HL-60 (cell line): ENCODE measurements around the gene TANGO6.

Experiments
- REST ChIP-seq: IDR thresholded peaks from 2 replicates; pipeline ENCODE4 v1.6.1; 2012; ENCODE audit warnings: low read depth; ENCODE audit not compliant: insufficient replicate concordance
- TF ChIP-seq, protein P1 (sequence below): IDR thresholded peaks from one replicate; pipeline ENCODE4 v1.5.1; 2011; ENCODE audit warnings: low read length, control low read depth, inconsistent platforms; ENCODE audit not compliant: insufficient read depth

DNA sequence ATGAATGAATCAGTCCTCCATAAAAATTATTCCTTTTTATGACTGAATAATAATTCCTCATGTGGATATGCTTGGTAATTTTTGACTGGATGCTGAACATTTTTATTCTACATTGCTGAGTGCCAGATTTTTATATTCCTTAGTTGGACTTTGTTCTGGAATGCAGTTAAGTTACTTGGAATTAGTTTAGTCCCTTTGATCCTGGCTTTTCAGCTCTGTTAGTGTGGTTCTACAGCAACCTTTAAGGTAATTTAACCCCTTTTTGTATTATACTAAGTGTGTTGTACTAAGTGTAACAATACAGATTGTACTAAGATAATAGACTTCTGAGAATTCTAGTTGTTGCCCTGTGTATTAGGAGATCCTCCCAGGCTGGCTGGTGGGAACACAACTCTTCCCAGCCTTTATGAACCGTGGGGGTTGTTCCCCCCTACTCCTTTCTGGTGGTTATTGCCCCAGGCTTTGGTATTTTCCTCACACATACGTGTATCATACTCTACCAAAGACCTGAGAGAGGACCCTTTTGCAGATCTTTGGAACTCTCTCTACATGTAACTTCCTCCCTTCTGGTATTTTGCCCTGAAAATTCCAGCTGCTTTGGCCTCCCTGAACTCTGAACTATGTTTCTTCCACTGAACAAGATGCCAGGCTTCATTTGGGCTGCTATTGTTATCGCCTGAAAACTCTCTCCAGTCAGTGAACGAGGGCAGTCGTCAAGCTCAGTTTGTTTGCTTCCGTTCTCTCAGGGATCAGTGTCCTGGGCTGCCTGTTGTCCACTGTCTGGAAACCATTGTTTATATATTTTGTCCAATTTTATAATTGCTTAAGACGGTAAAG, 30.5 kb downstream of the TANGO6 start:
- no peak for TF ChIP-seq REST
- TF ChIP-seq, protein P1, sequence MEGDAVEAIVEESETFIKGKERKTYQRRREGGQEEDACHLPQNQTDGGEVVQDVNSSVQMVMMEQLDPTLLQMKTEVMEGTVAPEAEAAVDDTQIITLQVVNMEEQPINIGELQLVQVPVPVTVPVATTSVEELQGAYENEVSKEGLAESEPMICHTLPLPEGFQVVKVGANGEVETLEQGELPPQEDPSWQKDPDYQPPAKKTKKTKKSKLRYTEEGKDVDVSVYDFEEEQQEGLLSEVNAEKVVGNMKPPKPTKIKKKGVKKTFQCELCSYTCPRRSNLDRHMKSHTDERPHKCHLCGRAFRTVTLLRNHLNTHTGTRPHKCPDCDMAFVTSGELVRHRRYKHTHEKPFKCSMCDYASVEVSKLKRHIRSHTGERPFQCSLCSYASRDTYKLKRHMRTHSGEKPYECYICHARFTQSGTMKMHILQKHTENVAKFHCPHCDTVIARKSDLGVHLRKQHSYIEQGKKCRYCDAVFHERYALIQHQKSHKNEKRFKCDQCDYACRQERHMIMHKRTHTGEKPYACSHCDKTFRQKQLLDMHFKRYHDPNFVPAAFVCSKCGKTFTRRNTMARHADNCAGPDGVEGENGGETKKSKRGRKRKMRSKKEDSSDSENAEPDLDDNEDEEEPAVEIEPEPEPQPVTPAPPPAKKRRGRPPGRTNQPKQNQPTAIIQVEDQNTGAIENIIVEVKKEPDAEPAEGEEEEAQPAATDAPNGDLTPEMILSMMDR = no peak
